Spinal cord (tissue), 10 donors: Measurements from ENCODE around the gene ZER1. TPM values are rescaled to one million over a fixed set of nuclear protein-coding genes. Genes with fewer than 3 reads are reported as not detected.
A peak's percentile ranks its signal among the peaks of the same experiment; 100 is the strongest.

Experiments used
- DNase-seq, 6 donors: peaks; one replicate each; pipeline versions ENCODE4 v3.0.0 to v3.0.0-alpha.2; 2013 to 2015; ENCODE audit warnings: low spot score in 6 of 6, low read depth in 4 of 6
- H3K27ac ChIP-seq: one replicate; pipeline ENCODE4 v1.5.1; 2013; ENCODE audit warnings: low read depth, low read length, control low read depth
- H3K27me3 ChIP-seq: one replicate; pipeline ENCODE4 v1.6.1; 2013; ENCODE audit warnings: low read length; ENCODE audit not compliant: control insufficient read depth, insufficient read depth
- H3K36me3 ChIP-seq: one replicate; pipeline ENCODE4 v1.6.1; 2013; ENCODE audit warnings: low read length; ENCODE audit not compliant: control insufficient read depth, insufficient read depth
- H3K4me1 ChIP-seq: one replicate; pipeline ENCODE4 v1.6.1; 2013; ENCODE audit warnings: low read length; ENCODE audit not compliant: control insufficient read depth, insufficient read depth
- H3K4me3 ChIP-seq: one replicate; pipeline ENCODE4 v1.5.1; 2013; ENCODE audit warnings: low read depth, low read length, control low read depth
- H3K9me3 ChIP-seq: one replicate; pipeline ENCODE4 v1.6.1; 2013; ENCODE audit warnings: low read length; ENCODE audit not compliant: control insufficient read depth, insufficient read depth
- WGBS: methylation state at CpG from one replicate; pipeline ENCODE4 v1.1.5; 2013; ENCODE audit warnings: missing lambda C conversion rate; ENCODE audit not compliant: insufficient coverage; 5-methylcytosine and 5-hydroxymethylcytosine counted together
- polyA plus RNA-seq, 2 donors: library from polyadenylated mRNA; unstranded; fragments of 120-200 nt; gene quantifications; one replicate each; pipeline ENCODE4 v1.2.1, GENCODE V29; 2013; ENCODE audit not compliant: insufficient read length in 2 of 2
- total RNA-seq, 2 donors: library from RNA; depleted of rRNA in 1 of 2; stranded (reverse); fragments of 120-200 nt in 1 of 2; fragments of >200 nt in 1 of 2; gene quantifications; one replicate each; pipeline versions ENCODE4 v1.2.3 to v1.2.4, GENCODE V29; 2013 to 2014
- donor health status: healthy.

ZER1 gene
- total and polyA plus RNA-seq, 4 donors, result 23.1 to 55.3 (median 42.8) TPM

DNA sequence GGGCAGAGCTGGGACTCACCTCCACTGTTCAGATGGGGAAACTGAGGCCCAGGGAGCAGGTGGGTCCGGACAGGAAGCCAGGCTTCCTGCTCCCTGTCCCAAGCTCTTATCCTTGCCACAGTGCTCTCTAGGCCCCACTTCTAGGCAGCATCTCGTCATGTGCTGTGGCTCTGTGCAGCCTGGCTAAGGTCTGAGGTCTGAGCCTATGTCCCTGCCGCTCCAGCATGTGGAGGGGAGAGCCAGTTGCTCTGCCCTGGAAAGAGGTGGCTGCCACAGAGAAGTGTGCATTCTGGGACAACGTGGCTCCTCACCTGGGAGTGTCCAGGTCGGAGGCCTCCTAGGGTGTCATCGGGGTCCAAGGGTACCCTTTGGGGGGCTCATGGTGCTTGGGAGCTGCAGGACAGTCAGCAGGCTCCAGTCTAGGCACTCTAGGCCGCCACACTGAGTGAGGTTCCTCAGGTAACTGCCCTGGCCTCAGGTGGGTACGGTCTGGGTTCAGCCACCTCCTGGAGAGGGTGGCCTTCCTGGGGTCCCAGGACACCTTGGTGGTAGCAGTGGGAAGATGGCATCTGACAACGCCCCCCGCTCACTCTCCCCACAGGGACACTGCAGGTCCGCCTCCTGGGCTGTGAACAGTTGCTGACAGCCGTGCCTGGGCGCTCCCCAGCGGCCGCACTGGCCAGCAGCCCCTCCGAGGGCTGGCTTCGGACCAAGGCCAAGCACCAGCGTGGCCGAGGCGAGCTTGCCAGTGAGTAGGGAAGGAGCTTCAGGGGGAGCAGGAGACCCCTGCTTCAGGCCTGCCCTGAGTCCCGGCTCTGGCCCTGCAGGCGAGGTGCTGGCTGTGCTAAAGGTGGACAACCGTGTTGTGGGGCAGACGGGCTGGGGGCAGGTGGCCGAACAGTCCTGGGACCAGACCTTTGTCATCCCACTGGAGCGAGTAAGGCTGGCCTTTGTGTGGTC is 59.0 kb downstream of the ZER1 start:
- WGBS, result 92% methylated on average over 26 of the region's 26 CpGs
- no peaks in the 10 kb centered on the region for H3K27me3 ChIP-seq
- H3K4me1 ChIP-seq, result no peaks in the 10 kb centered on the region
- no peak overlapping the region for H3K27ac ChIP-seq
- no peak for DNase-seq
- H3K36me3 ChIP-seq, result peaks cover 23% of the 10 kb centered on the region
- no peaks in the 10 kb centered on the region for H3K9me3 ChIP-seq
- H3K4me3 ChIP-seq, result no peak overlapping the region

DNA sequence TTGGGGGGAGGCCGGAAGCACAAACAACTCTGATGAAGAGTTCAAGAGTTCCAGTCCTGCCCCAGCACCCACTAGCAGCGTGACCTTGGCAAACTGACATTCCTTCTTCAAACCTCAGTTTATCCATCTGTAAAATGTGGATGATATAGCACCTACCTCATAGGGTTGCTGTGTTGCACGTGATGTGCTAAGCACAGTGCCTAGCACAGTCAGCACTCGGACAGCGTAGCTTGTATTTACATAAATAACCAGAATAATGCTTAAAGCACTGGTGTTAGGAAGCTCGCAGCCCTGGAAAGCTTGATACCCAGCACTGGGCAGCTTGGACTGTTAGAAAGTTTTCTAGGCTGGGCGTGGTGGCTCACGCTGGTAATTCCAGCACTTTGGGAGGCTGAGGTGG is 64.3 kb downstream of the ZER1 start:
- Histone ChIP-seq H3K27me3 (no peaks in the 10 kb centered on the region), H3K4me1 (peaks cover 12% of the 10 kb centered on the region), H3K9me3 (no peaks in the 10 kb centered on the region), H3K27ac (no peak overlapping the region), H3K36me3 (peaks cover 13% of the 10 kb centered on the region), H3K4me3 (no peak overlapping the region)
- 100% methylated on average over 2 of the region's 8 CpGs for WGBS
- DNase-seq, result no peak

DNA sequence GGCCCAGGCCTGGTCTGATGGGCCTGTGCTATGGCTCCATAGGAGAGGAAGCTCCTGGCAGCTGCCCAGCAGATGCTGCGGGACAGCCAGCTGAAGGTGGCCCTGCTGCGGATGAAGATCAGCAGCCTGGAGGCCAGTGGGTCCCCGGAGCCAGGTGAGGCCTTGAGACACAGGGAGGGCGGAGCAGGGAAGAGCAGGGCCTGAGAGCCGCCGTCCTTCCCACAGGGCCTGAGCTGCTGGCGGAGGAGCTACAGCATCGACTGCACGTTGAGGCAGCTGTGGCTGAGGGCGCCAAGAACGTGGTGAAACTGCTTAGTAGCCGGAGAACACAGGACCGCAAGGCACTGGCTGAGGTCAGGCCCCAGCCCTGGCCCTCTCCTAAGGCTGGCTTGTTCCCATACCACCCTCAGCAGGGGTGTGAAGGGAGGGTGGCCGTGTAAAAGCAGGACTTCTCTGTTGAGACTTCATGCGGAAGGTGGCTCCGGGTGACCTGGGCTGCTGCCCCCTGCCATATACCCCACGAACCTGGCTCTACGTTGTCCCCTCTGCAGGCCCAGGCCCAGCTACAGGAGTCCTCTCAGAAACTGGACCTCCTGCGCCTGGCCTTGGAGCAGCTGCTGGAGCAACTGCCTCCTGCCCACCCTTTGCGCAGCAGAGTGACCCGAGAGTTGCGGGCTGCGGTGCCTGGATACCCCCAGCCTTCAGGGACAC is 64.9 kb downstream of the ZER1 start:
- Histone ChIP-seq H3K4me1 (peaks cover 18% of the 10 kb centered on the region), H3K27me3 (no peaks in the 10 kb centered on the region), H3K27ac (no peak overlapping the region), H3K4me3 (no peak overlapping the region), H3K36me3 (peaks cover 13% of the 10 kb centered on the region), H3K9me3 (no peaks in the 10 kb centered on the region)
- 85% methylated on average over 22 of the region's 23 CpGs for WGBS
- DNase-seq, result no peak

DNA sequence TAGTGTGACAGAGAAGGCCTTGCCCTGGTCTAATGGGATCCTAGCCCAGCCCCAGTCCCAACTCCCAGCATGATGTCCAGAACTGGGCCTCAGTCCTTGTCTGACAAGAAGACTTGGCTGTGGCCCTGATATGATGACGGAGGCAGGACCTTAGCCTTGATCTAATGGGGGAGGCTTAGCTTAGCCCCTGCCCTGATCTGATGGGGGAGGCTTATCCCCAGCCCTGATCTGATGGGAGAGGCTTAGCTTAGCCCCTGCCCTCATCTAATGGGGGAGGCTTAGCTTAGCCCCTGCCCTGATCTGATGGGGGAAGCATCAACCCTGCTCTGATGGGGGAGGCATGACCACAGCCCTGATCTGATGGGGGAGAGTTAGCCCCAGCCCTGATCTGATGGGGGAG is 65.7 kb downstream of the ZER1 start:
- H3K27ac ChIP-seq, result no peak overlapping the region
- no peaks in the 10 kb centered on the region for H3K9me3 ChIP-seq
- WGBS, result 100% methylated on average over 1 of the region's 1 CpG
- H3K4me3 ChIP-seq, result no peak overlapping the region
- H3K36me3 ChIP-seq, result peaks cover 13% of the 10 kb centered on the region
- no peak for DNase-seq
- H3K27me3 ChIP-seq, result no peaks in the 10 kb centered on the region
- H3K4me1 ChIP-seq, result peaks cover 18% of the 10 kb centered on the region

DNA sequence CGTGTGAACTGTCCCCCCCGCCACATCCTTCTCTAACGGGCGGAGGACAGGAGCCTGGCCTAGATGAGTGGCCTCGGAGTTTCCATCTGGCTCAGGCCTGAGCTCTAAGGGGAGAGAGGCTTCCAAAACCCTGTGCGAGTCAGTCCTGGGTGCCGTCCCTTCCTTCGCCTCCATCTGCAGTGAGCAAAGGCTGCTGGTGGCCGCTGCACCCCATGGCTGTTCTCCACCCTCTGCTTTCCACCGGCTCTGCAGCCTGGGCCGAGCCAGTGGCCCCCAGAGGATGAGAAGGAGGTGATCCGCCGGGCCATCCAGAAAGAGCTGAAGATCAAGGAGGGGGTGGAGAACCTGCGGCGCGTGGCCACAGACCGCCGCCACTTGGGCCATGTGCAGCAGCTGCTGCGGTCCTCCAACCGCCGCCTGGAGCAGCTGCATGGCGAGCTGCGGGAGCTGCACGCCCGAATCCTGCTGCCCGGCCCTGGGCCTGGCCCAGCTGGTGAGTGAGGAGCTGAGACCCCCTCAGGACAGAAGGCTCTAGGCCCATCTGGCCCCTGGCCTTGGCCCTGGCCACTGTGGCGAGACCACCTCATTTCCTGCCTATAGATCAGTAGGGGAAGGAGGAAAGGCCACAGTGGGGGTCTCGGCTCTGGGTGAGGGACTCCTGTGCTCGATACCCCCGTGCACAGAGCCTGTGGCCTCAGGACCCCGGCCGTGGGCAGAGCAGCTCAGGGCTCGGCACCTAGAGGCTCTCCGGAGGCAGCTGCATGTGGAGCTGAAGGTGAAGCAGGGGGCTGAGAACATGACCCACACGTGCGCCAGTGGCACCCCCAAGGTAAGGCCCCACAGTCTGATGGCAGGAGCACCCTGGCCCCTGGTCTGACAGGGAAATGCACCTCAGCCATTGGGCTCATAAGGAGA is 66.4 kb downstream of the ZER1 start:
- Histone ChIP-seq H3K36me3 (peaks cover 13% of the 10 kb centered on the region), H3K9me3 (no peaks in the 10 kb centered on the region), H3K27me3 (no peaks in the 10 kb centered on the region), H3K27ac (no peak overlapping the region), H3K4me3 (no peak overlapping the region), H3K4me1 (peaks cover 18% of the 10 kb centered on the region)
- DNase-seq, result no peak
- 92% methylated on average over 30 of the region's 36 CpGs for WGBS

DNA sequence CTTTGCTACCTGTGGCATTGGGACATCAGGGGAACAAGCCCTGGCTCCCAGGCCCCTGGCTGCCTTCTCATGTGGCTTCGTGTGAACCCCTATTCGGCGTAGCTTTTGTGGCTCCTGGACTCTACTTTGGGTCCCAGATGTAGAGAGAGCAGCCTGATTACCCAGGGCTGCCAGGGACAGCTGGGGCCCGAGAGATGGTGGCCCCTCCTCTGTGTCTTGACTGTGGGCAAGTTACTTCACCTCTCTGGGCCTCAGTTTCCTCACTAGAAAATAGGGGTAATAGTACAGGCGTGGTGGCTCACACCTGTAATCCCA is 67.4 kb downstream of the ZER1 start:
- 100% methylated on average over 5 of the region's 5 CpGs for WGBS
- Histone ChIP-seq H3K36me3 (peaks cover 13% of the 10 kb centered on the region), H3K27me3 (no peaks in the 10 kb centered on the region), H3K4me1 (peaks cover 18% of the 10 kb centered on the region), H3K4me3 (no peak overlapping the region), H3K9me3 (no peaks in the 10 kb centered on the region), H3K27ac (no peak overlapping the region)
- DNase-seq, result no peak

DNA sequence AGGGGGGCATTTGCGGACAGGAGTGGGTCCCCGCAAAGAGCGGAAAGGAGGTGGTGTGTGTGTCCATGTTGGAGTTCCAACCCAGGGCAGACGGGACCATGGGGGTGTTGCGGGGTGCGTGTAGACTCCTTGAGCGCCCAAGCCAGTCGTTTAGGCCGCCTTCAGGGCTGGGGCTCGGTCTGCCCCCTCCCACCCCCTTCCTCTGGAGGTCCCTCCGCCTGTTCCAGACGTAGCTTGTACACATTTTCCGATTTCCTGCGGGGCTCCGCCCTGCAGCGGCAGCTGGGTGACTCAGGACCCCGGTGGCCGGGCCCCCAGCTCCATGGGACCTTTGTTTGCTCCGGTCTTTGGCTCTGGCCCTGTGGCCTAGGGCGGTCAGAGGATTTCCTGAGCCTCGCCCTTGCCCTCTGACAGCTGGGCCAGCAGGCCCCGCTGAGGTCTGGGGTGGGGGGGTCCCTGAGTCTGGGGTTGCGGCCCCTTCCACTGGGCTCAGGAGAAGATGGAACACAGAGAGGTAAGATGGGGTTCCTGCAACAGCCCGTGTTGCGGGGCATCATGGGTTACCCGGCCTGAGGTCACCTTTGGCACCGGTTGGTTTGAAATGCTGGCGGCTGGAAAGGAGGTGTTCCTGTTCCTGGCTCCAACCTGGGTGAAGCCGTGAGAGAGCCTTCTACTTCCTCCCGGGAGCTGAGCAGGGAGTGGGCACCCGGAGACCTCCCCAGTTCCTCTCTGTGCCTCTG is 67.9 kb downstream of the ZER1 start:
- peaks cover 18% of the 10 kb centered on the region for H3K4me1 ChIP-seq
- no peaks in the 10 kb centered on the region for H3K27me3 ChIP-seq
- H3K27ac ChIP-seq, result no peak overlapping the region
- WGBS, result 83% methylated on average over 29 of the region's 31 CpGs
- no peak for DNase-seq
- peaks cover 13% of the 10 kb centered on the region for H3K36me3 ChIP-seq
- no peaks in the 10 kb centered on the region for H3K9me3 ChIP-seq
- H3K4me3 ChIP-seq, result peak overlapping the region; percentile 43

DNA sequence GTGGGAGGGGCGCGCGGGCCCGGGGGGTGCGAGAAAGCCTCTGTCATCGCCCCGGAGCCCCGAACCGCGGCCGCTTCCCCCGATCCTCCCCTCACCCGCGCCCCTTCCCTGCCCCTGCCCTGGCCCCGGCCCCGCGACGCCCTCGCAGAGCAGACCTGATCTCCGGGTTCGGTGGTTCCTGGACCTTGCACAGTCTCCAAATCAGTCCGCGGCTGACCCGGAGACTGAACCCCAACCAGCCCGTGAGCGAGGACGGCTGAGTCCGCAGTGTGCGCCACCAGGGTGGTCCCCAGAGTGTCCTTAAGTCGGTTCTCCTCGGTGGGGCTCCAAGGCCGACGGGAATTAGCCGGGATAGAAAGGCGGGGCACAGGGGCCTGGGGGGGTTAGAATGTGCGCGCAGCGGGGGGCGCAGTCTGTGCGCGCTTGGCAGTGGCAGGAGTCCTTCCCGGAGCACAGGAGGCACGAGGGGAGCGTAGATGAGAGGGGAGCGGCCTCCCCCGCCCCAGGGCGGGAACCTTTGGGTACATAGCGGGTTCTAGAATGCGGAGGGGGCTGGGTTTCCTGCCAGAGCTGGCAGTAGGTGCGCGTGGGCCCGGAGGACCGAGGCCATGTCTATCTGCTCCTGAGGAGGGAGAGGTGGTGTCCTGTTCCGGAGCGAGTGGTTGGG is 68.6 kb downstream of the ZER1 start:
- WGBS, result 3% methylated on average over 55 of the region's 55 CpGs
- H3K36me3 ChIP-seq, result peaks cover 13% of the 10 kb centered on the region
- H3K4me3 ChIP-seq, result peak overlapping the region; percentile 43
- peaks cover 18% of the 10 kb centered on the region for H3K4me1 ChIP-seq
- H3K9me3 ChIP-seq, result no peaks in the 10 kb centered on the region
- H3K27me3 ChIP-seq, result no peaks in the 10 kb centered on the region
- DNase-seq, result peak in 2 of 6 donors; percentile 24 to 49
- no peak overlapping the region for H3K27ac ChIP-seq
